ENCODE measurements around the gene BOK. TPM values are rescaled to one million over a fixed set of nuclear protein-coding genes. Genes with fewer than 3 reads are reported as not detected.

BOK gene
- total and polyA plus RNA-seq, 4 donors = 11.8 to 44.3 (median 29.1) TPM

GRCh38 chr2:241598487-241598886, 39.9 kb downstream of the BOK start:
- DNase-seq = no peak

GRCh38 chr2:241599615-241600014, 41.1 kb downstream of the BOK start:
- WGBS, 2 donors = 87 to 90% methylated on average over 6 of the region's 6 CpGs
- Histone ChIP-seq H3K9me3 (ENCODE audit: control insufficient read depth in 4 of 4, insufficient read depth in 3 of 4, low read length in 3 of 4) (no peaks in the 10 kb centered on the region), H3K4me3 (no peak overlapping the region), H3K27ac (ENCODE audit: low read depth in 1 of 2, low read length in 1 of 2) (no peak overlapping the region), H3K4me1 (ENCODE audit: control insufficient read depth in 5 of 5, insufficient read depth in 5 of 5, low read length in 5 of 5) (no peaks in the 10 kb centered on the region), H3K27me3 (ENCODE audit: control insufficient read depth in 3 of 3, insufficient read depth in 3 of 3, low read length in 2 of 3) (no peaks in the 10 kb centered on the region), H3K36me3 (ENCODE audit: control insufficient read depth in 4 of 4, insufficient read depth in 4 of 4, low read length in 4 of 4) (peaks cover 0 to 24% (median 16%) of the 10 kb centered on the region in 4 donors), H3K9ac (ENCODE audit: insufficient read depth in 1 of 2, low read length in 2 of 2) (no peak overlapping the region)
- DNase-seq = no peak
- no peak for TF ChIP-seq CTCF (IDR thresholded peaks at IDR 0.05; ENCODE audit: control extremely low read depth, extremely low read depth)
- no peak for ATAC-seq (ENCODE audit: insufficient read depth, low FRiP score)

More at GRCh38 chr2:241598487-241598886, 39.9 kb downstream of the BOK start:
- WGBS, 2 donors = 75 to 85% methylated on average over 1 of the region's 1 CpG
- TF ChIP-seq CTCF (IDR thresholded peaks at IDR 0.05; ENCODE audit: control extremely low read depth, extremely low read depth) = no peak
- Histone ChIP-seq H3K9me3 (ENCODE audit: control insufficient read depth in 4 of 4, insufficient read depth in 3 of 4, low read length in 3 of 4) (no peaks in the 10 kb centered on the region), H3K27me3 (ENCODE audit: control insufficient read depth in 3 of 3, insufficient read depth in 3 of 3, low read length in 2 of 3) (no peaks in the 10 kb centered on the region), H3K9ac (ENCODE audit: insufficient read depth in 1 of 2, low read length in 2 of 2) (no peak overlapping the region), H3K27ac (ENCODE audit: low read depth in 1 of 2, low read length in 1 of 2) (no peak overlapping the region), H3K4me3 (no peak overlapping the region), H3K4me1 (ENCODE audit: control insufficient read depth in 5 of 5, insufficient read depth in 5 of 5, low read length in 5 of 5) (no peaks in the 10 kb centered on the region), H3K36me3 (ENCODE audit: control insufficient read depth in 4 of 4, insufficient read depth in 4 of 4, low read length in 4 of 4) (peaks cover 4 to 21% (median 18%) of the 10 kb centered on the region in 4 donors)
- no peak for ATAC-seq (ENCODE audit: insufficient read depth, low FRiP score)

- no peak for TF ChIP-seq CTCF (IDR thresholded peaks at IDR 0.05; ENCODE audit: control extremely low read depth, extremely low read depth)
- Histone ChIP-seq H3K4me3 (no peak overlapping the region), H3K27ac (ENCODE audit: low read depth in 1 of 2, low read length in 1 of 2) (no peak overlapping the region), H3K9me3 (ENCODE audit: control insufficient read depth in 4 of 4, insufficient read depth in 3 of 4, low read length in 3 of 4) (no peaks in the 10 kb centered on the region), H3K4me1 (ENCODE audit: control insufficient read depth in 5 of 5, insufficient read depth in 5 of 5, low read length in 5 of 5) (no peaks in the 10 kb centered on the region), H3K27me3 (ENCODE audit: control insufficient read depth in 3 of 3, insufficient read depth in 3 of 3, low read length in 2 of 3) (no peaks in the 10 kb centered on the region), H3K36me3 (ENCODE audit: control insufficient read depth in 4 of 4, insufficient read depth in 4 of 4, low read length in 4 of 4) (peaks cover 0 to 24% (median 19%) of the 10 kb centered on the region in 4 donors), H3K9ac (ENCODE audit: insufficient read depth in 1 of 2, low read length in 2 of 2) (no peak overlapping the region)
- ATAC-seq (ENCODE audit: insufficient read depth, low FRiP score) (no peak), DNase-seq (no peak)
- 93 to 96% methylated on average over 13 of the region's 13 CpGs for WGBS, 2 donors
Observed at GRCh38 chr2:241601841-241602240, 43.3 kb downstream of the BOK start.

GRCh38 chr2:241602720-241603119, 44.2 kb downstream of the BOK start:
- TF ChIP-seq CTCF (IDR thresholded peaks at IDR 0.05; ENCODE audit: control extremely low read depth, extremely low read depth) = no peak
- Histone ChIP-seq H3K4me3 (no peak overlapping the region), H3K27me3 (ENCODE audit: control insufficient read depth in 3 of 3, insufficient read depth in 3 of 3, low read length in 2 of 3) (no peaks in the 10 kb centered on the region), H3K36me3 (ENCODE audit: control insufficient read depth in 4 of 4, insufficient read depth in 4 of 4, low read length in 4 of 4) (peaks cover 0 to 23% (median 19%) of the 10 kb centered on the region in 4 donors), H3K4me1 (ENCODE audit: control insufficient read depth in 5 of 5, insufficient read depth in 5 of 5, low read length in 5 of 5) (no peaks in the 10 kb centered on the region), H3K9me3 (ENCODE audit: control insufficient read depth in 4 of 4, insufficient read depth in 3 of 4, low read length in 3 of 4) (no peaks in the 10 kb centered on the region), H3K27ac (ENCODE audit: low read depth in 1 of 2, low read length in 1 of 2) (no peak overlapping the region), H3K9ac (ENCODE audit: insufficient read depth in 1 of 2, low read length in 2 of 2) (no peak overlapping the region)
- no peak for ATAC-seq (ENCODE audit: insufficient read depth, low FRiP score)
- WGBS, 2 donors = 97 to 99% methylated on average over 17 of the region's 17 CpGs
- DNase-seq = no peak

All from lung (tissue), 12 donors.